Stimulated activated CD4-positive, alpha-beta T cell treated with anti-CD3 and anti-CD28 coated beads, TNF-alpha, amount 100 ng/mL, for 4 hours (primary cell): ENCODE measurements around the gene C1orf21.

Experiments
- DNase-seq, 3 experiments: peaks; one replicate each; pipeline ENCODE4 v3.0.0-alpha.2; 2020; ENCODE audit warnings: low read depth in 3 of 3

C1orf21 gene

DNA sequence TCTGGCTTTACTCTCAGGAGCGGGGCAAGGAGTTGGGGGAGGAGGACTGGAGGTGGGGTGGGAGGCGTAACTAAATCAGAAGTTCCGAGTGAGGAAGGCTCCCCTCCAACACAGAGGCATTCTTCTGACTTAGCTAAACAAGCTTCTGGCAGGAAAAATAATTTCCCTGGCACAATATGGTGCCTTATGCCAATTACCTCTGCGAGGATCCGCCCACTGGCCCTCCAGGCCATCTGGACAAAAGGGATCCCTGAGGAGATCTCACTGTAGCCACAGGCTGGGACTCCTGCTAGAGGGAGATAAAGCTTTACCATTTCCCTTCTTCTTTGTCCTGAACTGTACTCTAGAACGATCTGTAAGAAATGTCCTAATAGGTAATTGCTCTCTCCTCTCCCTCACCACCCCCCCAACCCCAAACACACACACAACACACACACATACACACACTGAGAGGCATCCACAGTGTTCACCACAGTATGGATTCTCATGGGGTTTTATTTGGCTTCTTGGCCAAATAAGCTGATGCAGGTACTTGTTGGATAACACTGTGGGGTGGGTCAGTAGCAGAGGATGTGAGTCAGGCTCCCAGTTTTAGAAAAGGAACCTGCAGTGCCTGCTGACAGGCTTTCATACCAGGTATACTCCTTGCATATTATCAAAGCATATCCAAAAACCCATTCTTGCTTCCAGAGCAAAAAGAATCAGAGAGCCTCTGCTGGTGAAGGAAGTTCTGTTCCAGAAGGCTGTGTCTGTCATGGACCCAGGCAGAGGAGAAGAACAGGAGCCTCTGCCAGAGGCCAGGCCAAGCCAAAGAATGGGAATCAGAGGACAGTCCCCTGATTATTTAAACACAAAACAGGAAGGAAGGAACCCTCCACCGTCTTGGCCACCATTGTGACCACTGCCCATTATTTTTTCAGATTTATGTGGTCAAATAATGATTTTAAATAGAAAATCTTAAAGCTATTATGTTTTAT is 169.1 kb downstream of the C1orf21 start:
- no peak for DNase-seq

DNA sequence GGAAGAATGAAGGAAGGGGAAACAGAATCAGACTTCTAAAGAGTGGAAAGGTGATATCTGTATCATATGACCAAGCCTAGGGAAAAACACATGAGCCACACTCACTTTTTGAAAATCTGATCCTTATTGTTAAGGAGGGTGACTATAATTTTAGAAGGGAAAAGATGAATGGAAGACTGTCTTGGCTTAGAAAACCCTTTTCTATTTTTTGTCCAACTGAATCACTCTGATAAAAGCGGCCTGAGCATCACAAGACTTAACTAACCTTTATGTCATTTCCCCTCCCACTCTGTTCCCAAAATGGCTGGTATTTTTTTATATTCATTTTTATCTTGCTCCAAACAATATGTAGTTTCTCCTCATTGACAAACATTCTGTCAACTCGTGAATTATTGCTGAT is 169.8 kb downstream of the C1orf21 start:
- DNase-seq = no peak

DNA sequence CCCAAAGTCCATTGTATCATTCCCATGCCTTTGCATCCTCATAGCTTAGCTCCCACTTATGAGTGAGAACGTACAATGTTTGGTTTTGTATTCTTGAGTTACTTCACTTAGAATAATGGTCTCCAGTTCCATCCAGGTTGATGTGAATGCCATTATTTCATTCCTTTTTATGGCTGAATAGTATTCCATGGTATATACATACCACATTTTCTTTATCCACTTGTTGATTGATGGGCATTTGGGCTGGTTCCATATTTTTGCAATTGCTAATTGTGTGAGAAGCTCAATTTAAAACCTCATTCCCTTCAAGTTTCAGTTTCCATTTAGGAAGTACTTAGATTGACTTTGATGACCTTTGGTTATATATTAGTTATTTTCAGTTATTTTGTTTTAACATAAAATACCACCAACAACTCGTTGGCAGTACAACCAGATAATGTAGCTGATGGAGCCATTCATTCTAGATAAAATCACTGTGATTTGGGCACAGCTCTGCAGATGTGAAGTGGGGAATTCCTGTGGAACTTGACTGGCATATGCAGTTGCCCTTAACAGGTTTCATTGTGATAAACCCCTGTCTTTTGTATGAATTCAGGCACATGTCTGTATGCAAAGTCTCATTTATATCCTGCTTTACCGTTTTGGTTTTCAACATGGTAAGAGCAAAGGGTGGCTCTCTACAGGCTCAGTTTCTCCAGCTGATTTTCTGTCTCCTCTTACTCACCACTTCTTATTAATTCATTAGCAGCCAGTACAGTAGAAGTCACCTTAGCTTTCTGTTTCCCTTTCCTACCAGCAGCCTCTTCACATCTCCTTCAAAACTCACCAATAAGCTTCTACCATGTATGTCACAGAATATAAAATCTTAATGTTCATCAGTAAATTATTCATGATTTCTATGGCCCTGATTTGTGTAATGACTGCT is 170.9 kb downstream of the C1orf21 start:
- no peak for DNase-seq

DNA sequence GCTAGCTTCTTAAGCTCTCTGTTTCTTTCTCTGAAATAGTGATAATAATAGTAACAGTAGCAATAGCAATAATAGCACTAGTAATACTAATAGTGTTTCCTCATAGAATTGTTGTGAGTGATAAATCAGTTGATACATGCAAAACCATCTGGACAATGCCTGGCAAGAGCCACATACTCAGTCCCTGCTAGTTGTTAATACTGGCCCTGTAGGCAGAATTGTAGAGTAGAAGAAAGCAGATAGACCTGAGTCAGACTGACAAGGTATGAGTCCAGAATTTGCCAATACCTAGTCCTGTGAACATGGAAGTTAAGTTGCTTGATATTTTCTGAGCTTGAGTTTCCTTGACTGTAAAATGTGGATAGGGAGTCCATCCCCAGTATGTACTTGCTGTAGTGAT is 171.9 kb downstream of the C1orf21 start:
- DNase-seq = no peak

DNA sequence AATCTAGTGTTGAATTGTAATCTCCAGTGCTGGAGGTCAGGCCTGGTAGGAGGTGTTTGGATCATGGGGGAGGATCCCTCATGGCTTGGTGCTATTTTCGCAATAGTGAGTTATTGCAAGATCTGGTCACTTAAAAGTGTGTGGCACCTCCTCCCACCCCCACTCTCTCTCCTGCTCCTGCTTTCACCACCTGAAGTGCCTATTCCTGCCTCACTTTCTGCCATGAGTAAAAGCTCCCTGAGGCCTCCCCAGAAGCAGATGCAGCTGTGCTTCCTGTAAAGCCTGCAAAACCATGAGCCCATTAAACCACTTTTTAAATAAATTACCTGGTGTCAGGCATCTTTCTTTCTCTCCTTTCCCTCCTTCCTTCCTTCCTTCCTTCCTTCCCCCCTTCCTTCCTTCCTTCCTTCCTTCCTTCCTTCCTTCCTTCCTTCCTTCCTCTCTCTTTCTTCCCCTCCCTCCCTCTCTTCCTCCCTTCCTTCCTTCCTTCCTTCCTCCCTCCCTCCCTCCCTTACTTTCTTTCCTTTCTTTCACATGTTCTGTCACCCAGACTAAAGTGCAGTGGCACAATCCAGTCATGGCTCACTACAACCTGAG is 172.4 kb downstream of the C1orf21 start:
- DNase-seq = no peak

DNA sequence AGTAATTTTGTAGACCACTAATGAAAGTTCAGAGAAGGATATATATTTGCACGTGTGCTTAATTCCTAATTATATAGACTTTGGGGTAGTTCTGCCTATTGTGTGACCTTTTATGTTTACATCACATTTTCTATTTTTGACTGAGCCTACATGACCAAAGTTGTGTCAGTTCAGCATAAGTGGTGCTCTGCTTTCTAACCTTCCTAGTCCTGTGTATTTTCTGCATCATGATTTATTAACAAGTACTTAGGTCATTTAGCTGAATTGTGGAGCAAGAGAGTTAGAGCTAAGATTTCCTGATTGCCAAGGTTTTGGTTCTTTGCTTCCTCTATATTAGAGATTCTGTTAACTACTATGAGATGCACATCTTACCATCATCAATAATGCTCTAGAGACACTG is 176.0 kb downstream of the C1orf21 start:
- DNase-seq = no peak

DNA sequence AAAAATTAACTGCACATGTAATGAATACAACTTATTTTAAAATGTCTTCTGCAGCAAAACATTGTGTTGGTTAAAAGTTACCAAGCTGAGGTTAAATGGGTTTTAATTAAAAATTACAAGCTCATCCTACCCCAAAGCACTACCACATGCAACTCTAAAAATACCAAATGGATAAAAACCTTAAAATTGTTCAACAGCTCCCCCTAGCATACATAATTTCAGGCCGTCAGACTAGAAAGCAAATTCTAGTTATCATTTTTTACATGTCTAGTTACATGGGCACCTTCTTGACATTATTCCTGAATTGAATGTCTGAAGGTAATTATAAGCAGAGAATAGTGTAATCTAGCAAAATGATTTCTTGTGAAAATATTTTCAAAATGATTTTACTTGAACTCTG is 176.5 kb downstream of the C1orf21 start:
- DNase-seq = no peak

DNA sequence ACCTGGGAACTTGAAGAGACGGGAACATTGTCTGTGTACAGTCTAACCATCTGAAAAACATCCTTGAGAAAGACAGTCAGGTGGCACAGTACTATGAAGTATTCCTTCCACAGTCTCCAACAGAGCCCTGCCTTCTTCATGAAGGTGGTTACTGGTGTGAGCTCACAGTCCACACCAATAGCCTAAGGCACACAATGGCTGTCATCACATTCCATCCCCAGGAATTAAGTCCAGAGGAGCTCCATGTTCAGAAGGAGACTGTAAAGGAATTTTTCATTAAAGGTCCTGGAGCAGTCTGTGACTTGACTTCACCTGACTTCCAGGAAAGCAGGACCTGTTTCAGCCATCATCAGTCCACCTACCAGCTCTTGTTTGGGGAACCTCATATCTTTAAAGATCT is 180.2 kb downstream of the C1orf21 start:
- no peak for DNase-seq

DNA sequence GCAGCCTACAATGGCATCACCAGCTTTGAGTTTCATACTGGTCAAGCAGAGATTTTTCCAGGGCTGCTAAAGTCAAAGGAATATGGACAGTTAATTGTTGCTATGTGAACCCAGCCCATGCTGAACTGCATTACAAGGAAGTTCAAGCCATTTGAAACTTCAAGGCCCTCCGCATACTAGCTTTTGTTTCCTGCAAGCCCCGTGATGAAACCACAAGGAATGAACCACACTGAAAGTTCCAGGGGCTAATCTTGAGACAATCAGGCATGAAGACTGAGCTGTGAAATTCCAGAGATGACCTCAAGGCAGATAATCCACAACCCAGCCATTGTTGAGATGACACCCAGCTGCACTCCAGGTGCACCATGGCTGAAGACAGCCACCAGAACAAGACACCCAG is 180.8 kb downstream of the C1orf21 start:
- no peak for DNase-seq

DNA sequence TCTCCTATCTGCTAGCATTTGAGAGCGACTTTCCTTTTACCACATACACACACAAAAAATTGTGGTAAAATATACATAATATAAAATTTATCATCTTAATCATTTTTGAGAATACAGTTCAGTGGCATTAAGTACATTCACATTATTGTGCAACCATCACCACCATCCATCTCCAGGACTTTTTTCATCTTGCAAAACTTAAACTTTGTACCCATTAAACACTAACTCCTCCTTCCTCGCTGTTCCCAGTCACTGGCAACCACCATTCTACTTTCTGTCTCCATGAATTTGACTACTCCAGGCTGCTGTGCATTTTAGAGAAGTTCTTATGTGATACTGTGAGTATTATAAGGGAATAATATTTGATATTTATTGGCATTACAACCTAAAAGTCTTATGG is 181.3 kb downstream of the C1orf21 start:
- DNase-seq = no peak

DNA sequence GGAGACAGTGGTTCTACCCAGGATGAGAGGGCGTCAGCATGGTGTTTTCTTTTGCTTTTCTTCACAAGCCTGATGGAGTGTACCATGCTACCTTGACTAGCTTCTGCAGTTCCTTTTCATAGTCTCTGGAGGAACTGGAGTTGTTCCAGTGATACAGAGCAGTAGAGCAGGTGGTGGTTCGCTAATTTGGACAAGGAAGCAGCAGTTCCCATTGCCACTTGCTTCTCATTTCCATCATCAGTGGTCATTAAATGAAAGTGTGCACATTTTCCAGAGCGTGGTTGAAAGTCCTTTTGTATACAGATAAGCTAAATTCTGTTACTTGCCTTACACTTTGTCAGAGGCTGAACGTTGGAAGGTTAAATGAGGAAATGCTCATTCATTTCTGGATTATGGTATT is 182.3 kb downstream of the C1orf21 start:
- no peak for DNase-seq

DNA sequence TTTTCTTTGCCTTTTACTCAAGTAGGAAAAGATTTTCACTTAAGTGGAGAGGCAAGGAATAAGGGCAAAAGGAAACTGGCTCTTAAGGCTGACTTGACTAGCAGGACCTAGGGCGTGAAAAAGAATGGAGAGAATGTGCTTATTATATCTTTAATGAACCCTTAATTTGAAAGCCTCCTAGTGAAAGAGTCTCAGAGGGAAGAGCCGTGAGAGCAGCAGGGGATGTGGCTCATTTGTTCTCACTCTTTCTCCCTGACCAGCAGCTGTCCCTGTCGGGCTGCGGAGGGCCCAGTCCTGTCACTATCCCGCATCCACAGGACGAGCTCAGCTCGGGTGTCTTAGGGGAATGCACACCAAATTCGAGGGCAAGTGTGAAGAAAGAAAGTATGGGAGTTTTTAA is 187.8 kb downstream of the C1orf21 start:
- DNase-seq = no peak

DNA sequence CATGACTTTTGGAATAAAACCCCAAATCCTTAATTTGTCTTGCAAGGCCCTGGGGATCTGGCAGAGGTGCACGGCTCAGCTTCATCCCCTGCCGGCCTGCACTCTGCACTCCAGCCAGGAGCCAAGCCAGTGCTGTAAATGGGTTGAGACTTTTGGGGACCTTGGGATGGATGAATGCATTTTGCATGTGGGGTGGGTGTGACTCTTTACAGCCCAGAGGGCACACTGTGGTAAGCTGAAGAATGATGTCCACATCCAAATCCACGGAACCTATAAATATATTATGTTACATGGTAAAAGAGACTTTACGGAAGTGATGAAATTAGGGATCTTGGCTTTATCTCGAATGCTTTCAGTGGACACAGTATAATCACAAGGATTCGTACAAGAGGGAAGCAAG is 190.0 kb downstream of the C1orf21 start:
- DNase-seq = no peak

DNA sequence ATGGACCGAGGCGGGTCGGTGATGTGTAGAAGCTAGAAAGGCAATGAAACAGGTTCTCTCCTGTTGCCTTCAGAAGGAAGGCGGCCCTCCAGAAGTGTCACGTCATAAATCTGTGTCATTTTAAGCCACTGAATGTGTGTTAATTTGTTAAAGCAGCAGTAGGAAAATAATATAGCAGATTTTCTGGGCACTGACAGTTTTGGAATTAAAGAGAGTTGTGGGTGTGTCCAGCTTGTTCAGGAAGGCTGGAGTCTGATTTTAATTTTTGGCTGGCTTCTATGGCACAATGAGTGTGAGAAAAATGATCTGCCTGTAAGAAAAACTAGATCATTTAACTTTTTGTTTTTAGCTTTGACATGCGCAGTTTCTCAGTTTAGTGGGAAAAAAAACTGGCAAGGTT is 190.5 kb downstream of the C1orf21 start:
- DNase-seq = no peak

DNA sequence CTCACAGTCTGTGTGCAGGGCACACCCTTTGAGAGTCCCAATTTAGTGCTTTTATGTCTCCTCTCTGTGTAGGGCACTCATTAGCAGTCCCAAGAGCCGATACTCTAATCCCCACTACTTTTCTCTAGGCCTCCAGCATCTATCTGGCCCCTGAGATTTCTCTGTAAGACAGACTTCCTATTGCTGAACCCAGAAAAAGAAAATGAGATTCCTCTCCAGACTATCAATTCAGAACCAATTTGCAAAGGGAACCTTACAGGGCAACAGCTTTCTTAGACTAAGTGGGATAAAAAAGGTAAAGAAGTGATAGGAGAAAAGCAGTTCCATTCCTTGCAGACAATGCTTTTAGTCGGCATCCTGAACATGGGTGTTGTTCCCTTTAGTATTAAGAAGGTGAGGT is 195.6 kb downstream of the C1orf21 start:
- no peak for DNase-seq

DNA sequence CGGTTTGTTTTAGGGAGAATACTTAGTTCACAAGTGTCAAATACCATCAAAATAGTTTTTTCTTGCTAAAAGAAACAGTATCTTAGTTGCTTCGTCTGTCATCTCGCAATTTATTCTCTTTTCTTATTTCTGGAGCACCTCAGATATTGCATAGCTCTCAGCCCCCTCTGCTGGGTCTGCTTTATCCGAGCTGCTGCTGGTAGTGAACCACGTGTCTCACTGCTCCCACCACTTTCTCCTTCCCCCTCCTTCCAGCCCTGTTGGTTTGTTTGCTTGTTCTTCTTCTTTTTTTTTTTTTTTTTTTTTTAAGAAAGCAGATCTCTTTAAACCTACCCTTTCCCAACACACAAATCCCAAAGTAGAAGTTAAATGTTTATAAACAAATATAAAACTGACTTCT is 197.0 kb downstream of the C1orf21 start:
- DNase-seq = no peak

DNA sequence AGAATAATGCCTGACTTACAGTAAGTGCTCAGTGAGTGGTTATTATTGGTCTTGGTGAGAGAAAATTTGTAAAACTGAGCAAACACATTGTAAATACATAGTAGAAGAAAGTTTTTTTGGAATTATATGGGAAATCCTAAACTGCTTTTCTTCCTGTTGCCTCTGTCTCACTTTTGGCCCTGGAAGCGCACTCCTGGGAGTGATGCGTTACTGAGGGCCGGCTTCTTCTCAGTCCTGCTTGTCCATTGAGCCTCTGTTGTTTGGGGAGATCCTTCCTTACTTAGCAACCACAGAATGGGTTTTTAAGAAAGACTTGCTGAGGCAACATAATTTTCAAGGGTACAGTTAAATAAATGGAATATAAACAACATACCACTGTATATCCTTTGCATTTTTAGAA is 201.9 kb downstream of the C1orf21 start:
- no peak for DNase-seq

DNA sequence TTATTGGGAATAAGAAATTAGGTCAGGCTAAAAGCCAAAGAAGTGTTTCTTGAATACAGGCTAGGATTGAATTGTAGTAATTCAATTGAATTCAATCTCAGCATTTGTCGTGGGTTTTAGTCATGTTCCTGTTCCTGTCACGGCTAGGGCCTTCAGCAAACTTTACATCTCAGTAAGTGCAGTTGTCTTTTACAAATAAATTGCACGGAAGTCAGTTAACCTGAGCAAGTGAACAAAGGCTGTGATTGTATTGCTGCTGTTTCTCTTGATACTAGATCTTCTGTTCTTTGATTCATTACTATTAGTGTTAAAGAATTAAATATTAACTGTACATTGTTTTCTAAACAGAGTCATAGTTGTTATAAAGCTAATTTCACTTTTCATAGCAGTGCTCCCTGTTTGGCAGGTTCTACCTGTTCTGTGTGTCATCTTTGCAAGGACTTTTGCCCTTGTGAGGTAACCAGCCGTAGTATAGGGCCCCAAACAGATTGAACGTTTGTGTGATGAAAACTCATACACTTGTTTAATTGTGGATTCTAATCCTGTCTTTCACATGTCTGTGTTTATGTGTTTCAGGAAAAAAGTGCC is 203.4 kb downstream of the C1orf21 start:
- no peak for DNase-seq

DNA sequence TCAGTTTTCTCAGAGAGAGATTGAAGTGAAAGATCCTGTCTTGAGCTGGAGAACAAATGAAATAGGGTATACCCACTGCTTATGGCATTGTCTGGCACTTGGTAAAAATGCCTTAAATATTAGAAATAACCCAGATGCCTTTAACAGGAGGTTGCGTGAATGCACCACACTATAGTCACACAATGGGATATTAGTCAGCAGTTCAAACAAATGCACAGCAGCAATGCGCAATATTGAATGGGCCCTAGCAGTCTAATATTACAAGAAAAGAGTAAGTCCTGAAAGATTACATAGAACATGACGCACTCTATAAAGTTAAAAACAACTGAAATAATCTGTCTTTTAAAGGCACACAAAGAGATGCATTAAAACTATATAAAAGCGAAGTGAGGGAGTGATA is 206.8 kb downstream of the C1orf21 start:
- no peak for DNase-seq

DNA sequence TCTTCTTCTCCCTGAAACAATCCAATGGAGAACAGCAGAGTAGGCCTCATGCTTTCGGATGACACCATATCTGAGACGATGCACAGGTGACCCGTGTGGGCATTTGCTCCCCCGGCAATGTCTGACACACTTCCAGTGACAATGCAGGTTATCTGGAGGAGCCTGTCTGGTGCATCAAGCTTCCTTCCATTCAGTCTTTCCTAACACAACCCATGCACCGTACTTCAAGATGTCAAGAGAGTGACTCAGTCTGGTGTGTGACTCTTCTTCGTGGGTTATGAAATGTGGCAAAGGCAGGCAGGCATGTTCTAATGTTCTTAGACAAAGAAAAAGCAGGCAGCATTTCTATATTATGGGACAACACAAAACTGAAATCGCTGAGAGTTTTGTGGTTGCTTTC is 208.8 kb downstream of the C1orf21 start:
- DNase-seq = no peak

DNA sequence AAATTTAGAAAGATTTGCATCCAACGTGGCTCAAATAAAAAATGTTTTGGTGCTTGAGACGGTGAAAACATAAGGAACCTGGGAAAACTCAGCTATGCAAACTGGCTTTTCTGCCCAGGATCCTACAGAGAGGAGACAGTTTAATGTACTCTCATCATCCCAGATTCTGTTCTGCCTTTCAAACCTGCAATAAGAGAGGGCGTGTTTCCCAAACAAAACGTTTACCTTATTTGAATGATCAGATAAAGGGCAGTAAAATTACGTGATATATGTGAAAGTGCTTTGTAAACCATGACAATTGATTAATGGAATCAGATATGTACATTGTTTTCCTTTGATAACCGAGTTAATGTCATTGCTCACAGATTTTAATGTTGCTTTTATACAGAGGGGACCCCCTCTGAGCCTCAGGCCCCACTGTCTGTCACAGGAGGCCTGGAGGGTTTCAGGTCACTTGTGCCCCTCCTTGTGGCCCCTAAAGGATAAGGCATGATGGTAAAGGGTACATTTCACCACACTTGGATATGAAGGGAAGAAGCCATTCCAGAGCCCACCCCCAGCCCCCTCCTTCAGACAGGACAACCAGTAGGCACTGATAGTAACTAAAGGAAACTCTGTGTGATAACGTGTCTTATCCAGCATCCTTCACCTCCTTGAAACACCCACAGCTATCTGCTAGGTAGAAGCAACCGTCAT is 210.3 kb downstream of the C1orf21 start:
- no peak for DNase-seq
